T-cell (primary cell): Measurements from ENCODE around the gene SCLT1. TPM values are rescaled to one million over a fixed set of nuclear protein-coding genes. Genes with fewer than 3 reads are reported as not detected.

Experiments
- ATAC-seq, 4 experiments: fragments of 200-7000 bp in 3 of 4; fragments of 150-1000 bp in 1 of 4; cut with Tn5 transposase; replicated peaks in 1 of 4; 1 replicate in 3 of 4; 2 replicates in 1 of 4; pipeline ENCODE4 v1.10.0; 2021; ENCODE audit warnings: moderate library complexity in 3 of 4, mild to moderate bottlenecking in 2 of 4, moderate number of reproducible peaks in 1 of 4
- CTCF ChIA-PET, 2 donors: fragments of 300-600 bp; sonication (Branson Sonifier 250); formaldehyde crosslinking; loops; one replicate each; lab custom pipeline; 2022; ENCODE audit warnings: antibody characterized with exemption in 2 of 2; lab: Charles Lee
- POLR2A ChIA-PET, 2 donors: fragments of 300-600 bp; sonication (Branson Sonifier 250); formaldehyde crosslinking; loops; one replicate each; lab custom pipeline; 2022; ENCODE audit warnings: antibody characterized with exemption in 2 of 2; lab: Charles Lee
- DNase-seq, 35 experiments: peaks; one replicate each; pipeline versions ENCODE4 v3.0.0 to v3.0.0-alpha.2; 2013 to 2023
- H3K27ac ChIP-seq: one replicate; pipeline ENCODE4 v1.5.1; 2013; ENCODE audit warnings: low read length
- H3K27me3 ChIP-seq, 2 experiments: replicated peaks in 1 of 2; 1 replicate in 1 of 2; 2 replicates in 1 of 2; pipeline versions ENCODE4 v1.6.1 to v1.7.0; 2013; ENCODE audit warnings: low read length in 1 of 2, mixed read lengths in 1 of 2; ENCODE audit not compliant: control insufficient read depth in 2 of 2, insufficient read depth in 2 of 2; ENCODE audit errors: extremely low read depth in 1 of 2
- H3K36me3 ChIP-seq, 2 donors: 1 replicate in 1 of 2; 2 replicates in 1 of 2; pipeline versions ENCODE4 v1.6.1 to v1.7.0; 2013; ENCODE audit warnings: low read length in 1 of 2; ENCODE audit not compliant: control insufficient read depth in 2 of 2, insufficient read depth in 1 of 2; ENCODE audit errors: extremely low read depth in 1 of 2
- H3K4me1 ChIP-seq, 2 experiments: 1 replicate in 1 of 2; 2 replicates in 1 of 2; pipeline versions ENCODE4 v1.6.1 to v1.7.0; 2013; ENCODE audit warnings: low read length in 2 of 2, mixed read lengths in 1 of 2; ENCODE audit not compliant: insufficient read depth in 2 of 2, control insufficient read depth in 1 of 2; ENCODE audit errors: extremely low read depth in 1 of 2
- H3K4me3 ChIP-seq, 2 donors: 1 replicate in 1 of 2; 2 replicates in 1 of 2; pipeline versions ENCODE4 v1.5.1 to v1.7.0; 2013; ENCODE audit warnings: mild to moderate bottlenecking in 2 of 2, low read length in 1 of 2, moderate library complexity in 1 of 2; ENCODE audit not compliant: control insufficient read depth in 1 of 2; ENCODE audit errors: extremely low read depth in 1 of 2
- H3K9me3 ChIP-seq: 2 replicates; pipeline ENCODE4 v1.7.0; 2013
- H3K27ac Mint-ChIP-seq, 2 donors: one replicate each; pipeline ENCODE4 v1.8.0; 2020 to 2021; ENCODE audit warnings: mild to moderate bottlenecking in 2 of 2, mixed read lengths in 2 of 2
- H3K27me3 Mint-ChIP-seq, 2 donors: one replicate each; pipeline ENCODE4 v1.8.0; 2021 to 2022; ENCODE audit warnings: mixed read lengths in 2 of 2
- H3K36me3 Mint-ChIP-seq: one replicate; pipeline ENCODE4 v1.8.0; 2021; ENCODE audit warnings: mixed read lengths
- H3K4me1 Mint-ChIP-seq, 3 donors: one replicate each; pipeline ENCODE4 v1.8.0; 2020 to 2022; ENCODE audit warnings: mixed read lengths in 3 of 3, mild to moderate bottlenecking in 1 of 3
- H3K4me3 Mint-ChIP-seq, 3 donors: one replicate each; pipeline ENCODE4 v1.8.0; 2020 to 2022; ENCODE audit warnings: mild to moderate bottlenecking in 3 of 3, mixed read lengths in 3 of 3, moderate library complexity in 3 of 3
- H3K9me3 Mint-ChIP-seq, 3 donors: one replicate each; pipeline ENCODE4 v1.8.0; 2020 to 2022; ENCODE audit warnings: mixed read lengths in 3 of 3
- WGBS: methylation state at CpG from one replicate; pipeline ENCODE4 v1.1.5; 2013; ENCODE audit warnings: missing lambda C conversion rate; ENCODE audit not compliant: insufficient coverage; 5-methylcytosine and 5-hydroxymethylcytosine counted together
- total RNA-seq, 35 experiments: library from RNA in 6 of 35; stranded (reverse) in 6 of 35; fragments of 120-200 nt in 1 of 35; gene quantifications; one replicate each; pipeline versions ENCODE4 v1.2.1 to v1.2.4 and lab custom pipeline; 2013 to 2026

SCLT1 gene
- total RNA-seq, 5 donors from 2014 or later (not counting 1 experiment from before 2014, with no cell fraction given), result 16.2 to 25.8 (median 20.2) TPM

DNA sequence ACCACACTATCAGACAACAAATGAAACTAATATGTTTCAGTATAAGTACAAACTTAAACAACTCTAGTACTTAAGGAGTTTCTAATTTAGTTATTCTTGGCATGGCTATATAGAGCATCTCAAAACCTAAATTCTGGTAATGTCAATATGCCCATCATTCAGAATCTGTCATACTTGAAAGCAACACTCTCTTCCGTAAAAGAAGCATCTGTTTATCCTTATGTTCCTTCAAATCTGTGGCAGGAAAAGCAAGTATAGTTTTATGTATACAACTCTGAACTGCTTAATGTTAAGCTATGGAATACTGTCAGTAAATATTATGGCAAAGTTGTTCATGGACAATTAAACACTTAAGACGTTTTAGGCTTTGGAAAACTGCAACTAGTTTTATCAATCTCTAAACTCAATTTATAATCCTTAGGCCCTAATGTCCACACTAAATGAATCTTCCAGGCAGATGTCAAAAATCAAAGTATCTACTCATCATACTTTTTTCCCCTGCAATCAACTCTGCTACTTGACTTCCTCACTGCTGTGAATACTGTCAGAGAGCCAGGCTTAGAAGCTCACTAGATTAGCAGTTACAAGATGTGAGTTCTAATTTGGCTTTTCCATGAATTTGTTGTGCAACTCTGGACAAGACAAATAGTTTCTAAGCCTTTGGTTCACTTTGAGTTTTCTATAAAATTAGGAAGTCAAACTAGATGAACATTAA is 109.4 kb downstream of the SCLT1 start:
- no CpG with 5 or more reads among the region's 2 CpGs for WGBS
- POLR2A ChIA-PET, result no interaction called here
- H3K4me1 ChIP-seq, result no peaks in the 10 kb centered on the region
- no peaks in the 10 kb centered on the region for H3K9me3 ChIP-seq
- no peak overlapping the region for H3K27ac ChIP-seq
- CTCF ChIA-PET, result no interaction called here
- no peak overlapping the region for H3K4me3 ChIP-seq
- peaks cover 0 to 10% of the 10 kb centered on the region in 2 donors for H3K36me3 ChIP-seq
- no peaks in the 10 kb centered on the region for H3K27me3 ChIP-seq
- Mint-ChIP-seq H3K27me3 (no peaks in the 10 kb centered on the region), H3K27ac (no peak overlapping the region), H3K36me3 (peaks cover 51% of the 10 kb centered on the region), H3K9me3 (peaks cover 0 to 4% (median 0%) of the 10 kb centered on the region in 3 donors), H3K4me3 (no peak overlapping the region), H3K4me1 (no peaks in the 10 kb centered on the region)
- no peak for ATAC-seq
- no peak for DNase-seq

DNA sequence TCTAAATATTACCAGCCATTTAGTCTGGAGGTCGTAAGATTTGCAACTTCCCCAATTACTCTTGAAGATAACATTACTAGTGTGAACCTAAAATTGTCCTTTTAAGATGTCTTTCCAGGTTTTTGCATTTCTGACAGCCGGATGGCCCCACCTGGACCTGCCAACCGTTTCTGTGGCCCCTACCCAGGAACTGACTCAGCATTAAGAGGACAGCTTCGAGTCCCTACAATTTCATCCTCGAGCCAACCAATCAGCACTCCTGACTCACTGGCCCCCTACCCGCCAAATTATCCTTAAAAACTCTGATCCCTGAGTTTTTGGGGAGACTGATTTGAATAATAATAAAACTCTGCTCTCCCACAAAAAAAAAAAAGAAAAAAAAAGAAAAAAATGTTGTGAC is 112.0 kb downstream of the SCLT1 start:
- H3K4me1 ChIP-seq, result no peaks in the 10 kb centered on the region
- Mint-ChIP-seq H3K27ac (no peak overlapping the region), H3K4me3 (no peak overlapping the region), H3K4me1 (no peaks in the 10 kb centered on the region), H3K27me3 (no peaks in the 10 kb centered on the region), H3K9me3 (no peaks in the 10 kb centered on the region), H3K36me3 (peaks cover 26% of the 10 kb centered on the region)
- no peak overlapping the region for H3K27ac ChIP-seq
- peaks cover 0 to 6% of the 10 kb centered on the region in 2 donors for H3K36me3 ChIP-seq
- no peaks in the 10 kb centered on the region for H3K27me3 ChIP-seq
- WGBS, result 82% methylated on average over 2 of the region's 6 CpGs
- no peak for DNase-seq
- H3K9me3 ChIP-seq, result no peaks in the 10 kb centered on the region
- no peak overlapping the region for H3K4me3 ChIP-seq
- ChIA-PET CTCF (no interaction called here), POLR2A (no interaction called here)
- no peak for ATAC-seq

DNA sequence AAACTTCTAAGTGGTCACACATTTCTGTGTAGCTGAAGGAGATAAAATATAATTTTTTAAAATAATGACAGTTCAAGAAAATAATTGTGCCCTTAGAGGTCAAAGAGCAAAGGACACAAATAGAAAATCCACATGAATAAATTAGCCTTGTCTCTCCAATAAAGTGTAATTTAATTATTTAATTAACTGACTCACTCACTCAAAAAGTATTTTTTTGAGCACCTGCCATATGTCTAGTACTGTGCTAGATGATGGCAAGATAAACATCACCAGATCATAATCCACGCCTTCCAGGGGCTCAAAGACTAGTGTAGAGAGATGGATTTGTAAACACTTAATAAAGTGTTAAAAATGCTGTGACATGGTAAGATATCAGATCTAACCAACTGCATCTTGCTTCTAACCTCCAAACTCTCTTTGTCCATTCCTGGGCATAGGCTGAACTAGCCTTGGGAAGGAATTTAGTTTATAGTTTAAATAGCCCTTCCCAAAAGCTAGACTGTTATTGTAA is 112.5 kb downstream of the SCLT1 start:
- DNase-seq (no peak), ATAC-seq (no peak)
- H3K4me3 ChIP-seq, result no peak overlapping the region
- H3K9me3 ChIP-seq, result no peaks in the 10 kb centered on the region
- no peaks in the 10 kb centered on the region for H3K27me3 Mint-ChIP-seq
- WGBS, result no CpG with 5 or more reads among the region's 1 CpG
- H3K27ac Mint-ChIP-seq, result no peak overlapping the region
- ChIA-PET CTCF (no interaction called here), POLR2A (no interaction called here)
- H3K4me3 Mint-ChIP-seq, result no peak overlapping the region
- no peaks in the 10 kb centered on the region for H3K4me1 Mint-ChIP-seq
- no peaks in the 10 kb centered on the region for H3K4me1 ChIP-seq
- peaks cover 0 to 2% of the 10 kb centered on the region in 2 donors for H3K36me3 ChIP-seq
- H3K9me3 Mint-ChIP-seq, result no peaks in the 10 kb centered on the region
- H3K27ac ChIP-seq, result no peak overlapping the region
- no peaks in the 10 kb centered on the region for H3K27me3 ChIP-seq
- H3K36me3 Mint-ChIP-seq, result peaks cover 24% of the 10 kb centered on the region

DNA sequence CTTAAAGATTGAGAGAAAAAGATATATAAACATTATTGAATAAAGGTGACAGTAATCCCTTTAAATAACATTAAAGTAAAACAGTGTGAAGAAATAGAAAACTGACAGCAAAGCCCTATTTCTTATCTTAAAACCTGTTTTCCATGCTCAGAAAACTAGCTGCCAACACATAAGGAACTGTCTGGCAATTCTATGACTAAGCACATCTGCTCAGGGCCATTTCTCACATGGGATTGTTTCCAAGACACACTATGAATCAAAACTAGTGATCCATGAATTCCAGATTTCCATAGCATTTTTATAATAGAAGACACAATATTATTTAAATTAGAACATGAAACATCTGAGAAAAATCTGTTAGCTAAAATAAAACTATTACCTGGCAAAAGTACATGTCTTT is 113.4 kb downstream of the SCLT1 start:
- no peak overlapping the region for H3K4me3 ChIP-seq
- DNase-seq, result no peak
- ATAC-seq, result no peak

DNA sequence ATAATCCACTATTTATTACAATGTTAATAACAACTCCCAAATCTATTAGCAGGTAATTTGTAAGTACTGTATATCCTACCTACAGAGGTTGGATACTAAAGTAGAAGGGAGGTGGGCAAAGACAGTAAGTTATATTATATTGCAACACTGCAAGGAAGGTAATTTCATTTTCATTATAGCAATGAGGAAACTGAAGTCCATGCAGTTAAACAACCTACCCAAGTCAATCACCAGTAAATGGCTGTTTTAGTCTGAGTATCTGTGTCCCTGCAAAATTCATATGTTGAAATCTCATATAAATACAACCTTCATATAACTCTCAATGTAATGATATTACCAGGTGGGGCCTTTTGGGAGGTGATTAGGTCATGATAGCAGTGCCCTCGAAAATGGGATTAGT is 114.4 kb downstream of the SCLT1 start:
- Histone ChIP-seq H3K4me3 (no peak overlapping the region), H3K4me1 (no peaks in the 10 kb centered on the region), H3K36me3 (peaks cover 0 to 2% of the 10 kb centered on the region in 2 donors), H3K27ac (no peak overlapping the region), H3K9me3 (no peaks in the 10 kb centered on the region), H3K27me3 (no peaks in the 10 kb centered on the region)
- ChIA-PET POLR2A (no interaction called here), CTCF (no interaction called here)
- no peaks in the 10 kb centered on the region for H3K9me3 Mint-ChIP-seq
- DNase-seq (no peak), ATAC-seq (no peak)
- no peaks in the 10 kb centered on the region for H3K4me1 Mint-ChIP-seq
- H3K4me3 Mint-ChIP-seq, result no peak overlapping the region
- no peaks in the 10 kb centered on the region for H3K27me3 Mint-ChIP-seq
- no peak overlapping the region for H3K27ac Mint-ChIP-seq
- H3K36me3 Mint-ChIP-seq, result peaks cover 12% of the 10 kb centered on the region
- no CpG with 5 or more reads among the region's 1 CpG for WGBS

More for the DNA sequence above, 113.4 kb downstream of the SCLT1 start:
- H3K36me3 Mint-ChIP-seq, result peaks cover 17% of the 10 kb centered on the region
- no peak overlapping the region for H3K27ac ChIP-seq
- no peaks in the 10 kb centered on the region for H3K27me3 ChIP-seq
- no peak overlapping the region for H3K4me3 Mint-ChIP-seq
- POLR2A ChIA-PET, result no interaction called here
- CTCF ChIA-PET, result interaction anchor here in 1 of 2 donors (0.7 kb wide), 1 partner anchor 178 kb away, joined by 3 read pairs; no protein-coding TSS in a partner anchor
- no peaks in the 10 kb centered on the region for H3K4me1 ChIP-seq
- peaks cover 0 to 2% of the 10 kb centered on the region in 2 donors for H3K36me3 ChIP-seq
- H3K9me3 ChIP-seq, result no peaks in the 10 kb centered on the region
- H3K4me1 Mint-ChIP-seq, result no peaks in the 10 kb centered on the region
- H3K27ac Mint-ChIP-seq, result no peak overlapping the region
- H3K9me3 Mint-ChIP-seq, result no peaks in the 10 kb centered on the region
- H3K27me3 Mint-ChIP-seq, result no peaks in the 10 kb centered on the region

DNA sequence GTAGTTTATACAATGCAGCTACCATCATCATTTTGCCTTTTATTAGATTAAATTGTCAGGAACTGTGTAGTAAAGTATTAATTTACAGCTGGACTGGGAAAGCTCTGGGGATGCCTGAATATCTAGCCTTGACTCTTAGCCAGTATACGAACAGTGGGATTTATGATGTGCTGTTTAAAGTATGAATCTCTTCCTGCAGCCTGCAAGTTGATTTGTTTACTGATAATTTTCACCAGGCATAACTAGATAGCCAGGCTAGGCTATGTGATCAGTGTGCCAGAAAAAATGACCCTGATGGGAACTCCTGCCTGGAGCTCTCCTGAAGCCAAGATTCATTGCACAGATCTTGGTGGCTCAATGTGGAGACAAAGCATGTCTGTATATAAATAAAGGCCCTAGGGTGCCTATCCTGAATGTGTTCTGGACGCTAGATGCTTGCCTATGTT is 119.2 kb downstream of the SCLT1 start:
- peaks cover 14% of the 10 kb centered on the region for H3K36me3 Mint-ChIP-seq
- no peak for ATAC-seq
- ChIA-PET CTCF (no interaction called here), POLR2A (interaction anchor here in 1 of 2 donors (0.6 kb wide), 1 partner anchor 13 kb away, joined by 10 read pairs; no protein-coding TSS in a partner anchor)
- H3K36me3 ChIP-seq, result peaks cover 0 to 2% of the 10 kb centered on the region in 2 donors
- H3K4me3 Mint-ChIP-seq, result no peak overlapping the region
- H3K27me3 ChIP-seq, result no peaks in the 10 kb centered on the region
- no peak overlapping the region for H3K4me3 ChIP-seq
- no peak overlapping the region for H3K27ac Mint-ChIP-seq
- no peak overlapping the region for H3K27ac ChIP-seq
- no peaks in the 10 kb centered on the region for H3K9me3 Mint-ChIP-seq
- H3K4me1 Mint-ChIP-seq, result no peaks in the 10 kb centered on the region
- whole genome bisulfite sequencing, result 100% methylated on average over 1 of the region's 2 CpGs
- H3K9me3 ChIP-seq, result no peaks in the 10 kb centered on the region
- no peaks in the 10 kb centered on the region for H3K27me3 Mint-ChIP-seq
- H3K4me1 ChIP-seq, result no peaks in the 10 kb centered on the region
- no peak for DNase-seq
